SK-N-SH (cell line): Measurements from ENCODE around the gene ACTL7A.

Source experiments
- ELF1 ChIP-seq: IDR thresholded peaks from 2 replicates; pipeline ENCODE4 v1.4.0; 2012
- NRF1 ChIP-seq: IDR thresholded peaks from 2 replicates; pipeline ENCODE4 v1.6.1; 2012; ENCODE audit warnings: low read depth, mild to moderate bottlenecking, low read length
- RAD21 ChIP-seq: IDR thresholded peaks from 2 replicates; pipeline ENCODE4 v1.6.1; 2012; ENCODE audit warnings: mild to moderate bottlenecking, low read length
- SMC3 ChIP-seq: IDR thresholded peaks from 2 replicates; pipeline ENCODE4 v1.6.1; 2012; ENCODE audit warnings: low read depth, low read length, improper control_type of control experiment
- TF ChIP-seq, protein P1 (sequence below): fragments of 200-600 bp; sonication (generic); IDR thresholded peaks from 2 replicates; pipeline ENCODE4 v1.6.1; 2017; ENCODE audit warnings: antibody characterized with exemption, mild to moderate bottlenecking, moderate library complexity
- TF ChIP-seq, protein P2 (sequence below): IDR thresholded peaks from 2 replicates; pipeline ENCODE4 v1.4.0; 2012; ENCODE audit warnings: low read depth
- TF ChIP-seq, protein P3 (sequence below): IDR thresholded peaks from 2 replicates; pipeline ENCODE4 v1.6.1; 2012; ENCODE audit warnings: mild to moderate bottlenecking, low read depth, low read length, moderate library complexity

DNA sequence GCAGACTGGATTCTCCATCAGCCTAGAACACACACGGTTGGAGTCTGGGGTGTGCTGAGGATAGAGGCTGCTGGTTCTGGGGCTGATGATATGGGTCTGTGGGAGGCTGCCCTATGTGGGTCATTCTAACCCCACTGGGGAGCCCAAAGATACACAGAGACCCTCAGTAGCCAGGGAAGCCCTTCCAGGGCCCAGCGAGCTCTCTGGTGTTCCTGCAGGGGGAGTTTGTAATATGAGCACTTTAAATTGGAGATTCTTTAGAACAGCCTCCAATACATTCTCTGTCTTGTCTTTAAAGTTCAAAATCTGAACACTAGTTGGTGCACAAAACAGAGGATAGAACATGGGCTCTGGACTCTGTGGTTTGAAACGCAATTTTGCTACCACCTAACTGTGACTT lies 2.4 kb downstream of the ACTL7A start:
- TF ChIP-seq NRF1: no peak
- no peak for TF ChIP-seq SMC3
- TF ChIP-seq, protein P1, sequence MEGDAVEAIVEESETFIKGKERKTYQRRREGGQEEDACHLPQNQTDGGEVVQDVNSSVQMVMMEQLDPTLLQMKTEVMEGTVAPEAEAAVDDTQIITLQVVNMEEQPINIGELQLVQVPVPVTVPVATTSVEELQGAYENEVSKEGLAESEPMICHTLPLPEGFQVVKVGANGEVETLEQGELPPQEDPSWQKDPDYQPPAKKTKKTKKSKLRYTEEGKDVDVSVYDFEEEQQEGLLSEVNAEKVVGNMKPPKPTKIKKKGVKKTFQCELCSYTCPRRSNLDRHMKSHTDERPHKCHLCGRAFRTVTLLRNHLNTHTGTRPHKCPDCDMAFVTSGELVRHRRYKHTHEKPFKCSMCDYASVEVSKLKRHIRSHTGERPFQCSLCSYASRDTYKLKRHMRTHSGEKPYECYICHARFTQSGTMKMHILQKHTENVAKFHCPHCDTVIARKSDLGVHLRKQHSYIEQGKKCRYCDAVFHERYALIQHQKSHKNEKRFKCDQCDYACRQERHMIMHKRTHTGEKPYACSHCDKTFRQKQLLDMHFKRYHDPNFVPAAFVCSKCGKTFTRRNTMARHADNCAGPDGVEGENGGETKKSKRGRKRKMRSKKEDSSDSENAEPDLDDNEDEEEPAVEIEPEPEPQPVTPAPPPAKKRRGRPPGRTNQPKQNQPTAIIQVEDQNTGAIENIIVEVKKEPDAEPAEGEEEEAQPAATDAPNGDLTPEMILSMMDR: no peak; the same call in 1 of the 2 replicates
- TF ChIP-seq ELF1: no peak
- TF ChIP-seq, protein P2, sequence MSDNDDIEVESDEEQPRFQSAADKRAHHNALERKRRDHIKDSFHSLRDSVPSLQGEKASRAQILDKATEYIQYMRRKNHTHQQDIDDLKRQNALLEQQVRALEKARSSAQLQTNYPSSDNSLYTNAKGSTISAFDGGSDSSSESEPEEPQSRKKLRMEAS: no peak
- TF ChIP-seq, protein P3, sequence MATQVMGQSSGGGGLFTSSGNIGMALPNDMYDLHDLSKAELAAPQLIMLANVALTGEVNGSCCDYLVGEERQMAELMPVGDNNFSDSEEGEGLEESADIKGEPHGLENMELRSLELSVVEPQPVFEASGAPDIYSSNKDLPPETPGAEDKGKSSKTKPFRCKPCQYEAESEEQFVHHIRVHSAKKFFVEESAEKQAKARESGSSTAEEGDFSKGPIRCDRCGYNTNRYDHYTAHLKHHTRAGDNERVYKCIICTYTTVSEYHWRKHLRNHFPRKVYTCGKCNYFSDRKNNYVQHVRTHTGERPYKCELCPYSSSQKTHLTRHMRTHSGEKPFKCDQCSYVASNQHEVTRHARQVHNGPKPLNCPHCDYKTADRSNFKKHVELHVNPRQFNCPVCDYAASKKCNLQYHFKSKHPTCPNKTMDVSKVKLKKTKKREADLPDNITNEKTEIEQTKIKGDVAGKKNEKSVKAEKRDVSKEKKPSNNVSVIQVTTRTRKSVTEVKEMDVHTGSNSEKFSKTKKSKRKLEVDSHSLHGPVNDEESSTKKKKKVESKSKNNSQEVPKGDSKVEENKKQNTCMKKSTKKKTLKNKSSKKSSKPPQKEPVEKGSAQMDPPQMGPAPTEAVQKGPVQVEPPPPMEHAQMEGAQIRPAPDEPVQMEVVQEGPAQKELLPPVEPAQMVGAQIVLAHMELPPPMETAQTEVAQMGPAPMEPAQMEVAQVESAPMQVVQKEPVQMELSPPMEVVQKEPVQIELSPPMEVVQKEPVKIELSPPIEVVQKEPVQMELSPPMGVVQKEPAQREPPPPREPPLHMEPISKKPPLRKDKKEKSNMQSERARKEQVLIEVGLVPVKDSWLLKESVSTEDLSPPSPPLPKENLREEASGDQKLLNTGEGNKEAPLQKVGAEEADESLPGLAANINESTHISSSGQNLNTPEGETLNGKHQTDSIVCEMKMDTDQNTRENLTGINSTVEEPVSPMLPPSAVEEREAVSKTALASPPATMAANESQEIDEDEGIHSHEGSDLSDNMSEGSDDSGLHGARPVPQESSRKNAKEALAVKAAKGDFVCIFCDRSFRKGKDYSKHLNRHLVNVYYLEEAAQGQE: no peak
- TF ChIP-seq RAD21: no peak
